Activated T-helper 1 cell treated with anti-CD3 and anti-CD28 coated beads, Interleukin-12 subunit alpha, Interleukin-12 subunit beta, Interleukin-2, Interleukin-4 antibody, amounts not matched to agents 30 ng/mL and 10 ng/mL and 1 ng/mL, durations not matched to agents 14 hours and 24 hours and 36 hours (primary cell): ENCODE results near the gene PHF23. TPM values are rescaled to one million over a fixed set of nuclear protein-coding genes. Genes with fewer than 3 reads are reported as not detected.

ENCODE experiments used
- DNase-seq: peaks from one replicate; pipeline ENCODE4 v3.0.0; 2021; ENCODE audit warnings: low spot score
- H3K27ac Mint-ChIP-seq: one replicate; pipeline ENCODE4 v1.8.0; 2021; ENCODE audit warnings: mild to moderate bottlenecking, mixed read lengths
- H3K27me3 Mint-ChIP-seq: one replicate; pipeline ENCODE4 v1.8.0; 2022; ENCODE audit warnings: mild to moderate bottlenecking, moderate library complexity, mixed read lengths; ENCODE audit not compliant: insufficient read depth
- H3K36me3 Mint-ChIP-seq: one replicate; pipeline ENCODE4 v1.8.0; 2021; ENCODE audit warnings: low read depth, mixed read lengths
- H3K4me1 Mint-ChIP-seq: one replicate; pipeline ENCODE4 v1.8.0; 2021; ENCODE audit warnings: low read depth, mixed read lengths
- H3K4me3 Mint-ChIP-seq: one replicate; pipeline ENCODE4 v1.8.0; 2021; ENCODE audit warnings: mild to moderate bottlenecking, moderate library complexity, mixed read lengths
- H3K9me3 Mint-ChIP-seq: one replicate; pipeline ENCODE4 v1.8.0; 2021; ENCODE audit warnings: mixed read lengths
- intact Hi-C: fragments of 100-400 bp; cut with micrococcal nuclease; formaldehyde crosslinking; loops from one replicate; pipeline ENCODE4 v1.15.1; 2024
- total RNA-seq: library from RNA; stranded (reverse); gene quantifications from 2 replicates; pipeline ENCODE4 v1.2.3, GENCODE V29; 2022

The PHF23 gene
- total RNA-seq = 52.5 and 55.4 TPM in 2 replicates

DNA sequence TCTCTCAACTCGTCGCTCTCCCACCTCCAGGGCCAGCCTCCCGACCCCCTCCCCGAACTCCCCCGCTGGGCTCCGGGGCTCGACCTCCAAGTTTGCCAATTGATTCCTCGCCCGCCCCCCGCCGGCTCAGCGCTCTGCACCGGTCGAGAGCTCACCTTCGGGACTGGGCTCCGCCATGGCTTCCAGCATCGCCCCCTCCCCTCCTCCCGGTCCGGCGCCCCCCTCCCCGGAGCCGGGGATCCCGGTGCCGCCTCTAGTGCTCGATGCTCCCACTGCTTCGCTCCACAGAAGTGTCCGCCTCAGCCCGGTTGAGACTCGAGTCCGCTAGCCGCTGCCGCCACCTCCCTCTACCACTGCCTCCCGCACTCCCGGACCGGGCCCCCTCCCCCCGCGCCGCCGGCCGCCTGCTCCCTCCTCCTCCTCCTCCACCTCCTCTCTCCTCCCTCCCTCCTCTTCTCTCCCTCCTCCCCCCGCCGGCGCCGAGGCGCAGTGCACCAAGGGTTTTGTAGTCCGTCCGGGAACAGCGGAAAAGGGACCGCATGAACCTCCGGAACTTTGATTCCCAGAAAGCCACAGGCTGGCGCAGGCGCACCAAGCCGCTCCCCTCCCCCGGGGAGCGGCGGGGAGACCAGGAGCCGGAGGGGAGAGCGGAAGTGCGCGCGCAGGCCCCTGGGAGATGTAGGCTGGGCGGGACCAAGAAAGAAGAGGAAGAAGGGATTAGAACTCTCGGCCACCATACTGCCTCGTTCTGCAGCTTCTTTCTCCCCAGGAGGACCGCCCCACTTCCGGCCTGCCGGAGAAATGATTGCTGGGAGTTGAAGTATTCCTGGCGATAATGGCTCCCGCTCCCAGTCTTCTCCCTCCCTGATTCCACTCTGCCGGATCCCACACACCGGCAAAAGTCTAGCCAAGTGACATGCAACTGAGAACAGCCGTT lies at the start of gene PHF23:
Gene PHF23, minus strand, starts transcription at position 367 of the 937 bp plus-strand sequence. Its CDS starts 178 bp downstream, at position 189.
- Mint-ChIP-seq H3K36me3 (peaks cover 44% of the 10 kb centered on the region), H3K27me3 (no peaks in the 10 kb centered on the region), H3K27ac (peak within 1 kb of the TSS; percentile 94), H3K9me3 (no peaks in the 10 kb centered on the region), H3K4me1 (peaks cover 68% of the 10 kb centered on the region), H3K4me3 (peak within 1 kb of the TSS; percentile 97)
- intact Hi-C loops = loop anchor here (1.0 kb wide), 7 partner anchors 13 to 196 kb away; partner anchors contain the start of genes EIF5A, ELP5, SLC2A4 and TMEM102
- peak; percentile 98 for DNase-seq

DNA sequence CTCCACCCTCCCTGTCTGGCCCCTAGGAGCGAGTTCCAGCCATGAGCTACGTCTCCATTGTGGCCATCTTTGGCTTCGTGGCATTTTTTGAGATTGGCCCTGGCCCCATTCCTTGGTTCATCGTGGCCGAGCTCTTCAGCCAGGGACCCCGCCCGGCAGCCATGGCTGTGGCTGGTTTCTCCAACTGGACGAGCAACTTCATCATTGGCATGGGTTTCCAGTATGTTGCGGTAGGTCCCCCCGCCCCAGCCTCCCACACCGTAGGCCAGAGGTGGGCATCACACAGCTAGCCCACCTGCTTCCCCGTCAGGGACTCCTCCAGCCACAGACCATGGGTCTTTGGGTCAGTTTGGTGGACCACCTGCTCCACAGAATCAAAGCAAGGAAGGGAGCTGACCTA lies 46.4 kb upstream of the PHF23 start:
- DNase-seq = no peak
- Mint-ChIP-seq H3K4me3 (no peak overlapping the region), H3K27me3 (peaks cover 41% of the 10 kb centered on the region), H3K4me1 (peaks cover 8% of the 10 kb centered on the region), H3K36me3 (peaks cover 2% of the 10 kb centered on the region), H3K27ac (no peak overlapping the region), H3K9me3 (no peaks in the 10 kb centered on the region)
- intact Hi-C loops = no loop called here

DNA sequence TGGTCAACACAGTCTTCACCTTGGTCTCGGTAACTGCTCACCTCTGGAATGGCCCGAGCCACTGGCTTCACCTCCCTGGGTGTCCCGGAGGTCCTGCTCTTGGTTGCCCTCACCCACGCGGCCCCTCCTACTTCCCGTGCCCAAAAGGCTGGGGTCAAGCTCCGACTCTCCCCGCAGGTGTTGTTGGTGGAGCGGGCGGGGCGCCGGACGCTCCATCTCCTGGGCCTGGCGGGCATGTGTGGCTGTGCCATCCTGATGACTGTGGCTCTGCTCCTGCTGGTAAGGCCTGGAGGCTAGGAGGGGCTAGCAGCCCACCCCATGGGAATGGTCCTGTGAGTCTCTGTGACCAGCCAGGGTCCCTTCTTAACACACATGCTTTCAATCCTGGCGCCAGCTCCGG lies 45.7 kb upstream of the PHF23 start:
- peaks cover 43% of the 10 kb centered on the region for H3K27me3 Mint-ChIP-seq
- intact Hi-C loops = no loop called here
- no peaks in the 10 kb centered on the region for H3K9me3 Mint-ChIP-seq
- H3K4me1 Mint-ChIP-seq = peaks cover 16% of the 10 kb centered on the region
- H3K27ac Mint-ChIP-seq = no peak overlapping the region
- no peak overlapping the region for H3K4me3 Mint-ChIP-seq
- H3K36me3 Mint-ChIP-seq = peaks cover 2% of the 10 kb centered on the region
- no peak for DNase-seq

DNA sequence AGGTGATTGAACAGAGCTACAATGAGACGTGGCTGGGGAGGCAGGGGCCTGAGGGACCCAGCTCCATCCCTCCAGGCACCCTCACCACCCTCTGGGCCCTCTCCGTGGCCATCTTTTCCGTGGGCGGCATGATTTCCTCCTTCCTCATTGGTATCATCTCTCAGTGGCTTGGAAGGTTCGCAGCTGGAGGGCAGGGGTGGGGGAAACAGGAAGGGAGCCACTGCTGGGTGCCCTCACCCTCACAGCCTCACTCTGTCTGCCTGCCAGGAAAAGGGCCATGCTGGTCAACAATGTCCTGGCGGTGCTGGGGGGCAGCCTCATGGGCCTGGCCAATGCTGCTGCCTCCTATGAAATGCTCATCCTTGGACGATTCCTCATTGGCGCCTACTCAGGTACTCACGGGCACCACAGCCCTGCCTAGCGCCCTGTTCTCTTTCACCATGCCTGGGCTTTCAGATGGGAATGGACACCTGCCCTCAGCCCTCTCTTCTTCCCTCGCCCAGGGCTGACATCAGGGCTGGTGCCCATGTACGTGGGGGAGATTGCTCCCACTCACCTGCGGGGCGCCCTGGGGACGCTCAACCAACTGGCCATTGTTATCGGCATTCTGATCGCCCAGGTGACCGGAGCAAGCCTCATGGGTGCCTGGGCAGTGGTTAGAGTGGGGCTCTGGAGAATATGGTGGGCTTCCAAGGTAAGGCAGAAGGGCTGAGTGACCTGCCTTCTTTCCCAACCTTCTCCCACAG lies 44.4 kb upstream of the PHF23 start:
- Mint-ChIP-seq H3K27ac (no peak overlapping the region), H3K36me3 (peaks cover 2% of the 10 kb centered on the region), H3K4me1 (peaks cover 16% of the 10 kb centered on the region), H3K4me3 (peak overlapping the region; percentile 22), H3K27me3 (peaks cover 43% of the 10 kb centered on the region), H3K9me3 (no peaks in the 10 kb centered on the region)
- intact Hi-C loops = no loop called here
- no peak for DNase-seq

DNA sequence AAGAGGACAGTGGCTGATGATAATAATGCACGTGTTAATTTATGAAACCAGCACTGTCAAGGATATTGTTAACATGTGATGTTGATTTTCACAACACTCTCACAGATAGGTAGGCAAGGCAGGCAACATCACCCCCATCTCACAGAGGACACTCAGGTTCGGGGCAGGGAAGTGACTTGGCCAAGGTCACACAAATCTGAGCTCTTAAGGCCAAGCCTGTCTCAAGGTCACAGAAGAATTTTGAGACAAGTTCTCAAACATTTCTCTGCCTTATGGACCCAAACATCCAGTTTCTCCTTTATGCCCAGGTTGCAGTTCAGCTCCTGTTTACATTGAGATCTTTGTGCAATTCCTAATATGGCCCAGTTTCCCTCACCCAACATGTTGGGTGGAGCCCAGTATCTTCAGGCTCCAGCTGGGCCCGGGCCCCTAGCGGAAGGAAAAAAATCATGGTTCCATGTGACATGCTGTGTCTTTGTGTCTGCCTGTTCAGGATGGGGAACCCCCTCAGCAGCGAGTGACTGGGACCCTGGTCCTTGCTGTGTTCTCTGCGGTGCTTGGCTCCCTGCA lies 43.6 kb upstream of the PHF23 start:
- Mint-ChIP-seq H3K4me3 (peak overlapping the region; percentile 47), H3K36me3 (peaks cover 2% of the 10 kb centered on the region), H3K27me3 (peaks cover 41% of the 10 kb centered on the region), H3K9me3 (no peaks in the 10 kb centered on the region), H3K4me1 (peaks cover 16% of the 10 kb centered on the region), H3K27ac (no peak overlapping the region)
- intact Hi-C loops = no loop called here
- no peak for DNase-seq

DNA sequence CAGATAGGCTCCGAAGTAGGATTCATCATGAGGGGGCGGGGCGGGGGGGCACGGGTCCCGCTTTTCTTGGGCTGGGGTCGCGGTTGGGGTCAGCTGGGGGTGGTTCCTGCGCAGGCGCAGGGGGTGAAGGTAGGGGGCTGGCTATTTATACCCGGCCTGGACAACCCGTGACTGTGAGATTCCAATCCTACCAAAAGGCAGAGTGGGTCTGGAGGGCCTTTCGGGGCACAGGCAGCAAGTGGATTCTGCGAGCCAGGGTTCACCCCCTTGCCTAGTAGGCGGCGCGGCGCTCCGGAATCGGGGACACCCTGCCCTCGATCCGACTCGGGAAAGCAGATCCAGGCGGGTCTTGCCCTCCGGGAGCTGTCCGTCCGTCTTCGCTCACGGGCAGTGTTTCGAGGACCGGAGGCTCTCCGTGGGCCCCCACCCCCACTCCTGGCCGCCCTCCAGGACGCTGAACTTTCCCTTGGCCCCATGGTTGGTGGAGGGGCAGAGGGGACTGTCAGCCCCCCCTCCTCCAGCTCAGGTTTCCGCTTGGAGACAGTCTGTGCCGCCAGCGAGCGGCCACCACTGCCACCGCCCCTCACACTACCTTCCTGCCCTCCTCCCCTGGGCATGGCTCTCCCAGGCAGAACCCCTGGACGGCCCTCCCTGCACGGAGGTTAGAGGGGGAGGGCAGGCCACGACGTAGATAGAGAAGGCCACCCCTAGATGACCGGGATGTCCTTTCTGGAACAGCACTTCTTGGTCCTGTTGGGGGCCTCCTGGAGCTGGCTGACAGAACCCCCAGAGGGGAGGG lies 42.9 kb upstream of the PHF23 start:
- H3K36me3 Mint-ChIP-seq = peaks cover 2% of the 10 kb centered on the region
- no peak for DNase-seq
- peaks cover 16% of the 10 kb centered on the region for H3K4me1 Mint-ChIP-seq

DNA sequence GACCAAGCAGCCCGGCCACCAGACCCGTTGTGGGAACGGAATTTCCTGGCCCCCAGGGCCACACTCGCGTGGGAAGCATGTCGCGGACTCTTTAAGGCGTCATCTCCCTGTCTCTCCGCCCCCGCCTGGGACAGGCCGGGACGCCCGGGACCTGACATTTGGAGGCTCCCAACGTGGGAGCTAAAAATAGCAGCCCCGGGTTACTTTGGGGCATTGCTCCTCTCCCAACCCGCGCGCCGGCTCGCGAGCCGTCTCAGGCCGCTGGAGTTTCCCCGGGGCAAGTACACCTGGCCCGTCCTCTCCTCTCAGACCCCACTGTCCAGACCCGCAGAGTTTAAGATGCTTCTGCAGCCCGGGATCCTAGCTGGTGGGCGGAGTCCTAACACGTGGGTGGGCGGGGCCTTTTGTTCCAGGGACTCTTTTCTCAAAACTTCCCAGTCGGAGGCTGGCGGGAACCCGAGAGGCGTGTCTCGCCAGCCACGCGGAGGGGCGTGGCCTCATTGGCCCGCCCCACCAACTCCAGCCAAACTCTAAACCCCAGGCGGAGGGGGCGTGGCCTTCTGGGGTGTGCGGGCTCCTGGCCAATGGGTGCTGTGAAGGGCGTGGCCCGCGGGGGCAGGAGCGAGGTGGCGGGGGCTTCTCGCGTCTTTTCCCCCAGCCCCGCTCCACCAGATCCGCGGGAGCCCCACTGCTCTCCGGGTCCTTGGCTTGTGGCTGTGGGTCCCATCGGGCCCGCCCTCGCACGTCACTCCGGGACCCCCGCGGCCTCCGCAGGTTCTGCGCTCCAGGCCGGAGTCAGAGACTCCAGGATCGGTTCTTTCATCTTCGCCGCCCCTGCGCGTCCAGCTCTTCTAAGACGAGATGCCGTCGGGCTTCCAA lies 42.1 kb upstream of the PHF23 start, which contains the start of gene SLC2A4:
Gene SLC2A4, plus strand, starts transcription at position 645 of the 879 bp plus-strand sequence. Its CDS starts 217 bp downstream, at position 862.
- no peaks in the 10 kb centered on the region for H3K9me3 Mint-ChIP-seq
- DNase-seq = peak; percentile 78
- peaks cover 16% of the 10 kb centered on the region for H3K4me1 Mint-ChIP-seq
- peaks cover 2% of the 10 kb centered on the region for H3K36me3 Mint-ChIP-seq
- intact Hi-C loops = loop anchor here (1.0 to 2.0 kb wide), 7 partner anchors 19 to 123 kb away; partner anchors contain the start of genes ACAP1, CLDN7, EIF5A and PHF23
- peak within 1 kb of the TSS; percentile 79 for H3K4me3 Mint-ChIP-seq
- H3K27ac Mint-ChIP-seq = peak within 1 kb of the TSS; percentile 40
- H3K27me3 Mint-ChIP-seq = peaks cover 34% of the 10 kb centered on the region

More for the DNA sequence above, 42.9 kb upstream of the PHF23 start:
- H3K4me3 Mint-ChIP-seq = peak overlapping the region; percentile 79
- intact Hi-C loops = loop anchor here (1.0 to 2.0 kb wide), 7 partner anchors 19 to 122 kb away; partner anchors contain the start of genes ACAP1, CLDN7, EIF5A and PHF23
- H3K27ac Mint-ChIP-seq = no peak overlapping the region
- H3K9me3 Mint-ChIP-seq = no peaks in the 10 kb centered on the region
- peaks cover 39% of the 10 kb centered on the region for H3K27me3 Mint-ChIP-seq

DNA sequence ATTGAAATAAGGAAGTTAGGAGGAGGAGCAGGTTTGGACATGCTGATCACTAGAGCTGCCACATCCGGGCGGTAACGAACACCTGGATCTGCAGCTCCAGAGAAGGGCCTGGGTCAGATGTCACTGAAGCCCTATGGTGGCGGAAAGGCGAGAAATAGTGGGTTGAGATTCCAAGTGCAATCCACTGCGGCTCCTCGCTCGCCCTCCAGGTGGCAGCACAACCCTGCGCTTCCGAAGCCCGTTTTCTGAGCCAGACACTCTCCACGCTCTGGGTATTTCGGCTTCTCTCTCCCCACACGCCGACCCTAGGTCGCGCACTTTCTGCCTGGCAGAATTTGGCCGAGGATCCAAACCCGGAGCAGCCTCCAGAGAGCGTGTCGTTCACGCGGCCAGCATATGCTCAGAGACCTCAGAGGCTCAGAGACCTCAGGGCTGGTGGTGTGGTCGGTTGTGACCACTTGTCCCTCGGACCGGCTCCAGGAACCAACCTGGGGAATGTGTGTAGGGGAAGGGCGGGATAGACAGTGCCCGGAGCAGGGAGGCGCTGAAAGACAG lies 41.3 kb upstream of the PHF23 start:
- DNase-seq = peak; percentile 69
- intact Hi-C loops = loop anchor here (1.0 to 2.0 kb wide), 8 partner anchors 16 to 124 kb away; partner anchors contain the start of genes ACAP1, CLDN7, EIF5A and PHF23
- Mint-ChIP-seq H3K27me3 (peaks cover 32% of the 10 kb centered on the region), H3K27ac (peak overlapping the region; percentile 25), H3K4me1 (peaks cover 16% of the 10 kb centered on the region), H3K9me3 (no peaks in the 10 kb centered on the region), H3K4me3 (peak overlapping the region; percentile 79), H3K36me3 (peaks cover 2% of the 10 kb centered on the region)

DNA sequence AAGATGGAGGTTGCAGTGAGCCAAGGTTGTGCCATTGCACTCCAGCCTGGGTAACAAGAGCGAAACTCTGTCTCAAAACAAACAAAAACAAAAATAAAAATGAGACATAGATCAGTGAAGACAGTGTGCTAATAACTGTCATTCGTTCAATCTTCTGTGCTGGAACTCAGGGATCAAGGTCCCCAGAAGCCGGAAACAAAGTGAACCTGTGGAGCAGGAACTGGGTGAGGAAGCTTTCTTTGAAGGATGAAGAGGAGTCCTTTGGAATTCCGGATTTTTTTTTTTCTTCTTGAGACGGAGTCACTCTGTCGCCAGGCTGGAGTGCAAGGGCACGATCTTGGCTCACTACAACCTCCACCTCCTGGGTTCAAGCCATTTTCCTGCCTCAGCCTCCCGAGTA lies 40.2 kb upstream of the PHF23 start:
- Mint-ChIP-seq H3K36me3 (peaks cover 2% of the 10 kb centered on the region), H3K9me3 (no peaks in the 10 kb centered on the region), H3K4me1 (peaks cover 16% of the 10 kb centered on the region), H3K27ac (no peak overlapping the region), H3K4me3 (no peak overlapping the region), H3K27me3 (peaks cover 30% of the 10 kb centered on the region)
- intact Hi-C loops = no loop called here
- DNase-seq = no peak

DNA sequence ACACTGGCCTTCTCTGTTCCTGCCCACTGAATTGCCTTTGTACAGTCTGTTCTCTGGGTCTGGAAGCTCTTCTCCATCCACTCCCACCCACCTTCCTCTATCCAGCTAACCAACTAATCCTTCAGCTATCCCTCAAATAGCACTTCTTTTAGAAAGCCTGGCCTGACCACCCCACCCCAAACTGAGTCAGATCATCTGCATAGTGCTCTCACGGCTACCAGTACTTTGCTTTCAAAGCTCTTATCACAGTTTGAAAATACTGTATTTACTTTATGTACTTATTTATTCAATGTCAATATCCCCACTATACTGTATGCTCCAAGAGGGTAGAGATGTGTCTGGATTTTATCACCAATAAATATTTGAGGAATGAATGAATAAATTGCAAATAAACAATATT lies 27.5 kb upstream of the PHF23 start:
- H3K4me1 Mint-ChIP-seq = peaks cover 19% of the 10 kb centered on the region
- H3K36me3 Mint-ChIP-seq = no peaks in the 10 kb centered on the region

DNA sequence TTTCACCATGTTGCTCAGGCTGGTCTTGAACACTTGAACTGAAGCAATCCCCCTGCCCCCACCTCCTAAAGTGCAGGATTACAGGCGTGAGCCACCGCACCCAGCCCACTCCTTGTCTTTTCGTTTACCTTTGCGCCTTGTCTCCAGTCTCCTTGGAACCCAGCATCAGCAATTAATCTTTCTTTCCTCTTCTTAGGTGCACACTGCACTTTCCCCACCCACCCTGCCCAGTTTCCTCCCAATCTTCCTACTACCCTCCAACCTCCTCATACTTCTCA lies 24.5 kb upstream of the PHF23 start:
- intact Hi-C loops = loop anchor here (2.0 kb wide), 1 partner anchor 17 kb away; the partner anchor contains the start of gene SLC2A4
- Mint-ChIP-seq H3K27me3 (peaks cover 23% of the 10 kb centered on the region), H3K36me3 (peaks cover 8% of the 10 kb centered on the region), H3K27ac (no peak overlapping the region), H3K9me3 (no peaks in the 10 kb centered on the region), H3K4me1 (peaks cover 30% of the 10 kb centered on the region), H3K4me3 (peak overlapping the region; percentile 73)
- no peak for DNase-seq

More for the DNA sequence above, 27.5 kb upstream of the PHF23 start:
- no peak for DNase-seq
- Mint-ChIP-seq H3K27ac (no peak overlapping the region), H3K4me3 (no peak overlapping the region), H3K27me3 (peaks cover 23% of the 10 kb centered on the region), H3K9me3 (no peaks in the 10 kb centered on the region)
- intact Hi-C loops = no loop called here
